Measurements from ENCODE around the gene SLC44A1.

The SLC44A1 gene

DNA sequence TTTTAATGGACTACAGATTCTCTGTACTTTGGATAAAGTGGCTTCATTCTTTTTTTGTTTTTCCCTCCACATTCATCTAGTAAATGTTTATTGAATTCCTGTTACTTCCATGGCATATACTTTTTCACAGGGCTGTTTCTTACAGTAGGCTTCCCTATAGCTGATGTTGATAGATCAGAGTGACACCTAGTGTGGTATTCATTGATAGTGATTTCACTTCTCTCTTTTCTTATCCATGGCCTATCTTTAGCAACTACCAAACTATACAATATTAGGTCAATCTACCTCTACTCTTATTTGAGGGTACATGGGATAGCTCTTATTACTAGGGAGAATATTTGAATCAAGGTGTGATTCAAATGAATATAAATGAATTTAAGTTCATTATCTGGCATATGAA lies 239.2 kb downstream of the SLC44A1 start:
- TF ChIP-seq POLR2A (IDR thresholded peaks at IDR 0.05; ENCODE audit: low read depth, low read length) = no peak
- FAIRE-seq (peak; percentile 76), DNase-seq (ENCODE audit: insufficient read length, low spot score) (no peak)

DNA sequence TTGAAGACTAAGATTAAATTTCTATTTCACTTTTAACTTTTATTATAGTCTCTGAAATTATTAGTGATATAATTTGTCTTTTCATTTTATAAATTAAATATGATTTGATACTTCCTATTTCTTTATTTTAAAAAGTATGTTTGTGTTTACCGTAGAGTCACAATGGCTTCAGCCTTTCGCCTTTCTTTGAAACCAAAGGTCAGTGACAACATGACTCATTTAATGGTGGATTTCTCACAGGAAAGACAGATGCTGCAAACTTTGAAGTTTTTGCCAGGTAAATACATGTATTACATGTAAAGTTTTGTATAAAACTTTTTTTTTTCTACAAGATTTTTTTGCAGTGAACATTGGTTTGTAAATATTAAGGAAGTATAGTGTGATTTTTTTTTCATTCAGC lies 239.8 kb downstream of the SLC44A1 start:
- FAIRE-seq (peak; percentile 72), DNase-seq (ENCODE audit: insufficient read length, low spot score) (no peak)
- no peak for TF ChIP-seq POLR2A (IDR thresholded peaks at IDR 0.05; ENCODE audit: low read depth, low read length)

DNA sequence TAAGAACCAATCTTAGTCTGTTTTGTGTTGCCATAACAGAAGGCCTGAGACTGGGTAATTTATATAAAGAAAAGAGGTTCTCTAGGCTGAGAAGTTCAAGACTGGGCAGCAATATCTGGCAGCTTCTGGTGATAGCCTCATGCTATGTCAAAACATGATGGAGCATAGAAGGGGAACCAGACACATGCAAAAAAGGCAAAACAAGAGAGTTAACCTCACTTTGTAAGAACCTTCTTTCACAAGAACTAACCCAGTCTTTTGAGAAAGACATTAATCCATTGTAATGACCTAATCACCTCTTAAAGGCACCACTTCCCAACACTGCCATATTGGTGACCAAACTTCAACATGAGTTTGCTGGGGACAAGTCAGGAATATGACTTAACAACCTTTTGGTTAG lies 240.7 kb downstream of the SLC44A1 start:
- DNase-seq (ENCODE audit: insufficient read length, low spot score) = no peak
- TF ChIP-seq POLR2A (IDR thresholded peaks at IDR 0.05; ENCODE audit: low read depth, low read length) = no peak
- FAIRE-seq = peak; percentile 52
